Stimulated activated CD8-positive, alpha-beta memory T cell treated with anti-CD3 and anti-CD28 coated beads, Interleukin-15, amount 100 ng/mL, for 24 hours (primary cell): ENCODE data around the gene LCE1B.

Experiments used
- DNase-seq: peaks from one replicate; pipeline ENCODE4 v3.0.0-alpha.2; 2020; ENCODE audit warnings: low read depth

The LCE1B gene

GRCh38 chr1:152811671-152812070 lies at the start of gene LCE1B:
LCE1B (plus strand) TSS chr1:152811971; CDS start chr1:152812447, 476 bp downstream.
- no peak for DNase-seq

- DNase-seq: no peak
Observed at GRCh38 chr1:152768847-152769533, 42.8 kb upstream of the LCE1B start.

- no peak for DNase-seq
Observed at GRCh38 chr1:152770411-152770810, 41.4 kb upstream of the LCE1B start.

- no peak for DNase-seq
Observed at GRCh38 chr1:152774875-152775274, 36.9 kb upstream of the LCE1B start, which contains the start of gene LCE1F. LCE1F (plus strand) TSS chr1:152775140; CDS start chr1:152776372, 1,232 bp downstream.

- DNase-seq: no peak
Observed at GRCh38 chr1:152776361-152776760, 35.4 kb upstream of the LCE1B start.

- DNase-seq: no peak
Observed at GRCh38 chr1:152777510-152778137, 34.1 kb upstream of the LCE1B start.

- DNase-seq: no peak
Observed at GRCh38 chr1:152783095-152783494, 28.7 kb upstream of the LCE1B start.

GRCh38 chr1:152786077-152786476 lies 25.7 kb upstream of the LCE1B start, which contains the start of gene LCE1E:
LCE1E (plus strand) TSS chr1:152786257; CDS start chr1:152787300, 1,043 bp downstream.
- DNase-seq: no peak

- no peak for DNase-seq
Observed at GRCh38 chr1:152795686-152796085, 16.1 kb upstream of the LCE1B start.

GRCh38 chr1:152796421-152796820 lies 15.3 kb upstream of the LCE1B start, which contains the start of gene LCE1D:
LCE1D (plus strand) TSS chr1:152796721; CDS start chr1:152797795, 1,074 bp downstream.
- no peak for DNase-seq

GRCh38 chr1:152801333-152801732 lies 10.4 kb upstream of the LCE1B start:
- no peak for DNase-seq

GRCh38 chr1:152806576-152806975 lies 5.2 kb upstream of the LCE1B start, which contains the start of gene LCE1C:
LCE1C (minus strand) TSS chr1:152806651; CDS start chr1:152805478, 1,173 bp downstream.
- DNase-seq: no peak

GRCh38 chr1:152811050-152811449 lies 721 bp upstream of the LCE1B start:
- DNase-seq: no peak

GRCh38 chr1:152817309-152817708 lies 5.5 kb downstream of the LCE1B start:
- no peak for DNase-seq

GRCh38 chr1:152823294-152823693 lies 11.5 kb downstream of the LCE1B start:
- DNase-seq: no peak

GRCh38 chr1:152824964-152825363 lies 13.2 kb downstream of the LCE1B start:
- no peak for DNase-seq

GRCh38 chr1:152827173-152827572 lies 15.4 kb downstream of the LCE1B start, which contains the start of gene LCE1A:
LCE1A (plus strand) TSS chr1:152827473; CDS start chr1:152827473, 0 bp downstream.
- DNase-seq: no peak

GRCh38 chr1:152836870-152837269 lies 25.1 kb downstream of the LCE1B start:
- no peak for DNase-seq

GRCh38 chr1:152842556-152842955 lies 30.8 kb downstream of the LCE1B start, which contains the start of gene LCE6A:
LCE6A (plus strand) TSS chr1:152842856; CDS start chr1:152843521, 665 bp downstream.
- DNase-seq: no peak

- no peak for DNase-seq
Observed at GRCh38 chr1:152855661-152856060, 43.9 kb downstream of the LCE1B start.

GRCh38 chr1:152858062-152858461 lies 46.3 kb downstream of the LCE1B start:
- DNase-seq: no peak

- DNase-seq: no peak
Observed at GRCh38 chr1:152859696-152860095, 47.9 kb downstream of the LCE1B start, which contains the start of gene LCE7A. LCE7A (plus strand) TSS chr1:152859996; CDS start chr1:152860698, 702 bp downstream.

GRCh38 chr1:152860129-152860528 lies 48.4 kb downstream of the LCE1B start:
- no peak for DNase-seq
